OCI-LY3 (cell line): ENCODE results near the gene MCAM.

Experiments used
- CTCF ChIP-seq: fragments of 200-600, 300-600 bp; sonication (generic); IDR thresholded peaks from 2 replicates; pipeline ENCODE4 v1.5.1; 2014; ENCODE audit warnings: antibody characterized with exemption, low read length, low read depth
- EZH2phosphoT487 ChIP-seq: fragments of 200-600 bp; shearing (Covaris generic); IDR thresholded peaks from 2 replicates; pipeline ENCODE4 v1.6.1; 2018; ENCODE audit warnings: antibody characterized with exemption, mixed run types, low read depth

GRCh38 chr11:119332111-119332765 is 15.3 kb upstream of the MCAM start:
- TF ChIP-seq CTCF = no peak
- TF ChIP-seq EZH2phosphoT487 = no peak
